GM19372 (cell line): ENCODE data around the gene CYCS.
A peak's percentile ranks its signal among the peaks of the same experiment; 100 is the strongest.
"Not testable (repeated sequence)": the region's sequence is repeated elsewhere in the genome, so short reads cannot be mapped to it uniquely, and the experiment has no call there.

ENCODE experiments used
- ATAC-seq: cut with Tn5 transposase; IDR thresholded peaks from one replicate; pipeline ENCODE4 v1.9.1; 2021; ENCODE audit warnings: mild to moderate bottlenecking, low read depth, moderate library complexity; ENCODE audit not compliant: unreplicated experiment

CYCS gene

GRCh38 chr7:25119102-25119501 lies 6.0 kb downstream of the CYCS start:
- ATAC-seq: no peak

- ATAC-seq: peak; percentile 19
These were observed 6.9 kb downstream of the CYCS start for GRCh38 chr7:25118048-25118753.

GRCh38 chr7:25117226-25118047 lies 7.6 kb downstream of the CYCS start:
- ATAC-seq: peak; percentile 83

- no peak for ATAC-seq
These were observed 8.4 kb downstream of the CYCS start for GRCh38 chr7:25116621-25117020.

GRCh38 chr7:25110514-25110913 lies 14.5 kb downstream of the CYCS start:
- not testable (repeated sequence) for ATAC-seq

GRCh38 chr7:25109276-25109675 lies 15.8 kb downstream of the CYCS start:
- no peak for ATAC-seq

- no peak for ATAC-seq
These were observed 19.1 kb downstream of the CYCS start for GRCh38 chr7:25105911-25106310.

- no peak for ATAC-seq
These were observed 21.3 kb downstream of the CYCS start for GRCh38 chr7:25103773-25104172.

GRCh38 chr7:25101817-25102216 lies 23.2 kb downstream of the CYCS start:
- ATAC-seq: no peak

- ATAC-seq: peak; percentile 65
These were observed 26.7 kb downstream of the CYCS start for GRCh38 chr7:25098096-25099046.

- no peak for ATAC-seq
These were observed 29.3 kb downstream of the CYCS start for GRCh38 chr7:25095516-25096345.

- ATAC-seq: peak; percentile 58
These were observed 31.7 kb downstream of the CYCS start for GRCh38 chr7:25093268-25093826.

- no peak for ATAC-seq
These were observed 33.3 kb downstream of the CYCS start for GRCh38 chr7:25091779-25092178.

GRCh38 chr7:25091176-25091575 lies 33.9 kb downstream of the CYCS start:
- ATAC-seq: no peak

- no peak for ATAC-seq
These were observed 34.7 kb downstream of the CYCS start for GRCh38 chr7:25090374-25090773.

- peak; percentile 97 for ATAC-seq
These were observed 37.2 kb downstream of the CYCS start for GRCh38 chr7:25087855-25088254.

GRCh38 chr7:25084821-25085220 lies 40.2 kb downstream of the CYCS start:
- ATAC-seq: no peak

GRCh38 chr7:25083201-25083600 lies 41.9 kb downstream of the CYCS start:
- no peak for ATAC-seq

- not testable (repeated sequence) for ATAC-seq
These were observed 43.0 kb downstream of the CYCS start for GRCh38 chr7:25082041-25082440.

GRCh38 chr7:25077096-25077495 lies 48.0 kb downstream of the CYCS start:
- ATAC-seq: no peak
